Natural killer cell treated with Interleukin-12 subunit alpha and Interleukin-12 subunit beta and Interleukin-15 and Interleukin-18, amount 100 ng/mL, for 72 hours (primary cell): ENCODE results near the gene TRIP6. TPM values are rescaled to one million over a fixed set of nuclear protein-coding genes. Genes with fewer than 3 reads are reported as not detected.

Experiments used
- ATAC-seq, 2 donors: fragments of 150-1000 bp; cut with Tn5 transposase in 1 of 2; sonication (Bioruptor Pico), chemical (Tn5 transposase) in 1 of 2; 2 replicates each; pipeline ENCODE4 v1.10.0; 2021
- DNase-seq: peaks from one replicate; pipeline ENCODE4 v3.0.0; 2022; ENCODE audit warnings: low spot score
- H3K27ac Mint-ChIP-seq, 2 donors: 1 replicate in 1 of 2; 2 replicates in 1 of 2; pipeline ENCODE4 v1.8.0; 2022; ENCODE audit warnings: mixed read lengths in 2 of 2, mild to moderate bottlenecking in 1 of 2, moderate library complexity in 1 of 2
- H3K27me3 Mint-ChIP-seq, 2 donors: 1 replicate in 1 of 2; 2 replicates in 1 of 2; pipeline ENCODE4 v1.8.0; 2022; ENCODE audit warnings: mixed read lengths in 2 of 2
- H3K36me3 Mint-ChIP-seq: one replicate; pipeline ENCODE4 v1.8.0; 2022; ENCODE audit warnings: mixed read lengths
- H3K4me1 Mint-ChIP-seq, 2 donors: 1 replicate in 1 of 2; 2 replicates in 1 of 2; pipeline ENCODE4 v1.8.0; 2022; ENCODE audit warnings: low read depth in 2 of 2, mixed read lengths in 2 of 2, mild to moderate bottlenecking in 1 of 2
- H3K4me3 Mint-ChIP-seq: one replicate; pipeline ENCODE4 v1.8.0; 2022; ENCODE audit warnings: mixed read lengths
- H3K9me3 Mint-ChIP-seq: 2 replicates; pipeline ENCODE4 v1.8.0; 2022; ENCODE audit warnings: mixed read lengths
- total RNA-seq, 2 donors: library from RNA; stranded (reverse); gene quantifications; one replicate each; pipeline ENCODE4 v1.2.3, GENCODE V29; 2022

TRIP6 gene
- total RNA-seq, 2 donors from 2014 or later: 2.7 to 7.4 TPM

DNA sequence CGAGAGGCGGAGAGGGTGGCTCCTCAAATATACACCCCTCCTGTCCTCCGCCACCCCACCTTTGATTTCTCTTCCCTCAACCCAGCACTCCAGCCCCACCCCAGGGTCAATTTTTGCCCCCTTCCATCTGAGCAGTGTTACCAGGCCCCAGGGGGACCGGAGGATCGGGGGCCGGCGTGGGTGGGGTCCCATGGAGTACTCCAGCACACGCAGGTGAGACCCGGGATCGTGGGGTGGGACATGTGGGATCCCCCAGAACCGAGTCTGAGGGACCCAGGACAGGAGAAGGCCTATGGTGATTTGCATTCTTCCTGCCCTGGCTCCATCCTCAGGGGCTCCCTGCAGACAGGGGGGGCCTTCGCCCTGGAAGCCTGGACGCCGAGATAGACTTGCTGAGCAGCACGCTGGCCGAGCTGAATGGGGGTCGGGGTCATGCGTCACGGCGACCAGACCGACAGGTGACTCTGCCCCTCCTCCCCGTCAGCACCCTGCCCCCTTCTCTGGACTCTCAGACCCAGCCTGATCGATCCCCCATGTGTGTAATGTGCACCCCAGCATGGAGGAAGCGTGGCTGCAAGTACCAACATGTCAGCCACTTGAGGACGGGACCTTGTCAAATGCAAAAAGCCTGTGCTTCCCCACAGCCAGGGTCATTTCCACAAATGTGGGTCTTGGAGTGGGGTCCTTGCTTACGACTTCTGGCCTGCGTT lies 744 bp downstream of the TRIP6 start:
- Mint-ChIP-seq H3K4me1 (peaks cover 0 to 5% of the 10 kb centered on the region in 2 donors), H3K36me3 (no peaks in the 10 kb centered on the region), H3K4me3 (no peak overlapping the region), H3K9me3 (no peaks in the 10 kb centered on the region), H3K27me3 (peaks cover 0 to 2% of the 10 kb centered on the region in 2 donors), H3K27ac (no peak overlapping the region)
- DNase-seq: no peak
- ATAC-seq: no peak

GRCh38 chr7:100873599-100874299 lies 6.6 kb downstream of the TRIP6 start:
- H3K9me3 Mint-ChIP-seq: no peaks in the 10 kb centered on the region
- H3K36me3 Mint-ChIP-seq: peaks cover 18% of the 10 kb centered on the region
- H3K27ac Mint-ChIP-seq: peak overlapping the region; percentile 97 to 99
- peak overlapping the region; percentile 86 for H3K4me3 Mint-ChIP-seq
- H3K4me1 Mint-ChIP-seq: peaks cover 23 to 37% of the 10 kb centered on the region in 2 donors
- ATAC-seq: no peak
- DNase-seq: no peak
- H3K27me3 Mint-ChIP-seq: no peaks in the 10 kb centered on the region

- Mint-ChIP-seq H3K4me3 (peak overlapping the region; percentile 86), H3K9me3 (no peaks in the 10 kb centered on the region), H3K27ac (peak overlapping the region; percentile 97 to 99), H3K27me3 (no peaks in the 10 kb centered on the region), H3K36me3 (peaks cover 18% of the 10 kb centered on the region), H3K4me1 (peaks cover 28 to 41% of the 10 kb centered on the region in 2 donors)
- DNase-seq (no peak), ATAC-seq (no peak)
Measured at GRCh38 chr7:100874300-100874576, 7.1 kb downstream of the TRIP6 start.

DNA sequence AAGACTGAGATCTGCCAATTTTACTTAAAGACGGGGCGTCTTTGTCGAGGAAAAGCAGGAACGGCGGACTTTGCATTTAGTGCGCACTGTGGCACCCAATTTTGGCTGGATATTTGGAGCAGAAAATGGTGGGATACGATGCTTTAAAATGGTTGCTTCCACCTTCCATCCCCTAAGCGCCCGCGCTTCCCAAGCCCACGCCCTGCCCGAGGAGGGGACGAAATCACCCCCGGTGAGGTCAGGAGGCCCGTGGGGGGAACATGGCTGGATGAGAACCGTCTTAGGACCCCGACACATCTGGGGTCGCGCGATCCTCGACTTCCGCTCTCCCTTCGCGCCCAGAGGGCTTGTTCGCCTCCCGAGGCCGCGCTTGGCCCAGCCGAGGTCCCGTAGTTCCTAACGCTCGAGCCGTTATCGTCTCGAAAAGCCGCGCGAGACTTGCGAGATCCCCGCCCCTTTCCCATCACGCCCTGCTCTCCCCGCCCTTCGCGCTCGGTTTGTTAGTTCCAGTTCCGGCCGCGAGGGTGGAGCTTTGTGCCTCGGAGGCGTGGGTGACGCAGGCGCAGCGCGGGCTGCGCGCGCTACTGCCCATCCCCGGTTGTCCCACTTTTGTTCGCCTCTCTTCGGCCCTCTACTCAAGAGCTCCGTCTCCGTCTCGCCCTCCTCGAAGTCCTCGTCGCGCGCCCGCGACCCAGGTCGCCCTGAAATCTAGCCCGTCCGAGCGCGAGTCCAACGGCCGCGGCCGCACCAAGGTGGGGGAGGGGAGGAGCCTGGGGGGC lies 7.6 kb downstream of the TRIP6 start, which contains the start of gene SRRT:
TSS of gene SRRT (plus strand) at position 527 of the 779 bp plus-strand sequence. CDS start 488 bp downstream, outside the sequence.
- peak within 1 kb of the TSS; percentile 86 for H3K4me3 Mint-ChIP-seq
- ATAC-seq (peak; percentile 96 to 99), DNase-seq (peak; percentile 99)
- H3K4me1 Mint-ChIP-seq: peaks cover 31 to 45% of the 10 kb centered on the region in 2 donors
- peak within 1 kb of the TSS; percentile 97 to 99 for H3K27ac Mint-ChIP-seq
- no peaks in the 10 kb centered on the region for H3K9me3 Mint-ChIP-seq
- no peaks in the 10 kb centered on the region for H3K27me3 Mint-ChIP-seq
- H3K36me3 Mint-ChIP-seq: peaks cover 20% of the 10 kb centered on the region

GRCh38 chr7:100875356-100875751 lies 8.2 kb downstream of the TRIP6 start:
- ATAC-seq (peak; percentile 68), DNase-seq (no peak)
- Mint-ChIP-seq H3K36me3 (peaks cover 24% of the 10 kb centered on the region), H3K4me3 (peak overlapping the region; percentile 86), H3K9me3 (no peaks in the 10 kb centered on the region), H3K27me3 (no peaks in the 10 kb centered on the region), H3K27ac (peak overlapping the region; percentile 97 to 99), H3K4me1 (peaks cover 35 to 49% of the 10 kb centered on the region in 2 donors)

DNA sequence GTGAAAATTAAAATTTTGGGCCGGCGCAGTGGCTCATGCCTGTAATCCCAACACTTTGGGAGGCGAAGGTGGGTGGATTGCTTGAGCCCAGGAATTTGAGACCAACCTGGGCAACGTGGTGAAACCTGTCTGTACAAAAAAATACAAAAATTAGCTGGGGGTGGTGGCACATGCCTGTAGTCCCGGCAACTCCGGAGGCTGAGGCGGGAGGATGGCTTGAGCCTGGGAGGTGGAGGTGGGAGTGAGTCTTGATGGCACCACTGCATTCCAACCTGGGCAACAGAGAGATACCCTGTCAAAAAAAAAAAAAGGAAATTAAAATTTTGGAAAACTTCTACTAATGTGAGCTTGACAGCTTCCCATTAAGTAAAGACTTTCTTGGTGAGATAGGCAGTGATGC lies 10.8 kb downstream of the TRIP6 start:
- H3K36me3 Mint-ChIP-seq: peaks cover 31% of the 10 kb centered on the region
- ATAC-seq: no peak
- DNase-seq: no peak
- peak overlapping the region; percentile 25 for H3K4me3 Mint-ChIP-seq
- H3K4me1 Mint-ChIP-seq: peaks cover 41 to 51% of the 10 kb centered on the region in 2 donors
- no peaks in the 10 kb centered on the region for H3K27me3 Mint-ChIP-seq
- peak overlapping the region; percentile 38 to 44 for H3K27ac Mint-ChIP-seq
- no peaks in the 10 kb centered on the region for H3K9me3 Mint-ChIP-seq

GRCh38 chr7:100878685-100879084 lies 11.5 kb downstream of the TRIP6 start:
- Mint-ChIP-seq H3K4me3 (peak overlapping the region; percentile 15), H3K4me1 (peaks cover 46 to 58% of the 10 kb centered on the region in 2 donors), H3K9me3 (no peaks in the 10 kb centered on the region), H3K27ac (peak overlapping the region; percentile 38 to 44), H3K27me3 (no peaks in the 10 kb centered on the region), H3K36me3 (peaks cover 37% of the 10 kb centered on the region)
- no peak for ATAC-seq
- no peak for DNase-seq

- DNase-seq (no peak), ATAC-seq (no peak)
- H3K36me3 Mint-ChIP-seq: peaks cover 44% of the 10 kb centered on the region
- H3K27ac Mint-ChIP-seq: peak overlapping the region in 1 of 2 donors; percentile 38
- peak overlapping the region; percentile 9 for H3K4me3 Mint-ChIP-seq
- no peaks in the 10 kb centered on the region for H3K27me3 Mint-ChIP-seq
- H3K4me1 Mint-ChIP-seq: peaks cover 42 to 60% of the 10 kb centered on the region in 2 donors
- H3K9me3 Mint-ChIP-seq: no peaks in the 10 kb centered on the region
Measured at GRCh38 chr7:100879685-100880261, 12.6 kb downstream of the TRIP6 start.

DNA sequence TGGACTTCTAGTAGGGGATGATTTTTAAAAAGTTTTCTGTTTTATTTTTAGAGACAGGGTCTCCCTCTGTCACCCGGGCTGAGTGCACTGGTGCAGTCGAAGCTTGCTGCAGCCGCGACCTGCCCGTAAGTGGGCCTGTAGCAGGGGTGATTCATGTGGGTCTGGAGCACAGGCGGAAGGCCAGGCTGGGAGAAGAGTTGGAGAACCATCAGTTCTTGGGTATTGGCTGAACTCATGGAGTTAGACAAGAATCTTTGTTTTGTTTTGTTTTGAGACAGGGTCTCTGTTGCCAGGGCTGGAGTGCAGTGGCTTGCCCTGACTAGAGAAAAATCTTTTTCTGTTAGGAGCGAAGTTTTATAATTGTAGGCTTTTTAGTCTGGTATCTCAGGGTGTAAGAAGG lies 13.5 kb downstream of the TRIP6 start:
- DNase-seq (no peak), ATAC-seq (no peak)
- Mint-ChIP-seq H3K4me1 (peaks cover 36 to 56% of the 10 kb centered on the region in 2 donors), H3K27ac (peak overlapping the region in 1 of 2 donors; percentile 37), H3K4me3 (no peak overlapping the region), H3K27me3 (no peaks in the 10 kb centered on the region), H3K9me3 (no peaks in the 10 kb centered on the region), H3K36me3 (peaks cover 48% of the 10 kb centered on the region)

- H3K27ac Mint-ChIP-seq: peak overlapping the region in 1 of 2 donors; percentile 53
Measured at GRCh38 chr7:100881136-100881535, 13.9 kb downstream of the TRIP6 start.

GRCh38 chr7:100882201-100882600 lies 15.0 kb downstream of the TRIP6 start:
- ATAC-seq: no peak
- peaks cover 35 to 61% of the 10 kb centered on the region in 2 donors for H3K4me1 Mint-ChIP-seq
- H3K4me3 Mint-ChIP-seq: no peak overlapping the region
- H3K27ac Mint-ChIP-seq: no peak overlapping the region
- no peak for DNase-seq
- no peaks in the 10 kb centered on the region for H3K27me3 Mint-ChIP-seq
- peaks cover 49% of the 10 kb centered on the region for H3K36me3 Mint-ChIP-seq
- no peaks in the 10 kb centered on the region for H3K9me3 Mint-ChIP-seq

More at GRCh38 chr7:100881136-100881535, 13.9 kb downstream of the TRIP6 start:
- no peaks in the 10 kb centered on the region for H3K9me3 Mint-ChIP-seq
- peaks cover 34 to 58% of the 10 kb centered on the region in 2 donors for H3K4me1 Mint-ChIP-seq
- no peak for ATAC-seq
- H3K27me3 Mint-ChIP-seq: no peaks in the 10 kb centered on the region
- peaks cover 49% of the 10 kb centered on the region for H3K36me3 Mint-ChIP-seq
- H3K4me3 Mint-ChIP-seq: no peak overlapping the region
- no peak for DNase-seq

DNA sequence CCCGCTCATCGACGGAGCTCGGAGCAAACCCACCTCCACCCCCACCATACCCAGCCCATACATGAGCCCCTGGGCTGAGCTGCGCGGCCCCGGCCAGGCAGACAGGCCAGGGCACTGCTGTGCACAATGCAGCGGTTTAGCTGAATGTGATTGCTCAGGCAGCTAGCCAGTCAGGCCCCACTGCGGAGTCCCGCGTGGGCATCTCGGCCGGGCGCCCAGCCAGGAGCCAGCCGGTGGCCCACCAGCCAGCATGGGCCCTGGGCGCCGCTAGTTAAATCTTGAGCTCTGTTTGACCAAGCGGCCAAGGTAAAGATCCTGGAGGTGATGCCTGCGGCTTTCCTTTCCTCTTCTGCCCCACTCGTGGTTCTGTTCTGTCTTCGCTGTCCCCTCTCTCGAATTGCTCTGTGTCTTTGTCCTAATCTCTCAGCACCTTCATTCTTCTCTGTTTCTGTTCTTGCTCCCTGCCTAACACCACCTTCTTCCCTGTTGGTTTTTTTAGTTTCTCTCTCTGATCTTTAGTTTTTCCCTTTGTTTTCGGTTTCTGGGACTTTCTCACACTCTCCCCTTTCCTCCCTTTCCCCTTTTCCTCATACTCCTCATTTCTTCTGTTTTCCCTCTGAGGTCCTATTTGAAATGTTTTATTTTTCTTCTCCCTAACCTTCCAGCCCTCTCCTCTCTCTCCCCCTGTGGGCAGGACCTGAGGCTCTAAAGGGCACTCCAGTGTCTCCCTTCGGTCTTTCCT lies 15.8 kb downstream of the TRIP6 start:
- no peak for DNase-seq
- no peaks in the 10 kb centered on the region for H3K9me3 Mint-ChIP-seq
- H3K27me3 Mint-ChIP-seq: no peaks in the 10 kb centered on the region
- peak overlapping the region; percentile 73 to 80 for H3K27ac Mint-ChIP-seq
- peaks cover 54% of the 10 kb centered on the region for H3K36me3 Mint-ChIP-seq
- no peak for ATAC-seq
- peaks cover 43 to 66% of the 10 kb centered on the region in 2 donors for H3K4me1 Mint-ChIP-seq
- no peak overlapping the region for H3K4me3 Mint-ChIP-seq
